ENCODE data around the gene GDPGP1. TPM values are rescaled to one million over a fixed set of nuclear protein-coding genes. Genes with fewer than 3 reads are reported as not detected.
A peak's percentile ranks its signal among the peaks of the same experiment; 100 is the strongest.

GDPGP1 gene
- polyA plus RNA-seq, 1 donor (not counting 4 experiments of a cell fraction or from before 2014, with no cell fraction given) = 0.92 TPM

GRCh38 chr15:90210593-90210992, 23.4 kb upstream of the GDPGP1 start:
- H3K9me3 ChIP-seq (ENCODE audit: control insufficient read depth, low read depth, low read length) = no peaks in the 10 kb centered on the region
- no peaks in the 10 kb centered on the region for H3K9me1 ChIP-seq (ENCODE audit: control insufficient read depth, extremely low read depth, insufficient read depth, low read length)
- no peak overlapping the region for H2AFZ ChIP-seq (ENCODE audit: control insufficient read depth, low read length)
- H3K27me3 ChIP-seq (ENCODE audit: control insufficient read depth, extremely low read depth, insufficient read depth, low read length) = no peaks in the 10 kb centered on the region
- peak overlapping the region; percentile 91 for H3K4me2 ChIP-seq (ENCODE audit: control insufficient read depth, extremely low read depth, insufficient read depth, low read depth, low read length)
- DNase-seq (ENCODE audit: low read depth, low spot score) (no peak), FAIRE-seq (no peak)
- dilution Hi-C loops (cut with MboI; ENCODE audit: extremely low pct_ligation_motif_present, low sequenced_read_pairs) = no loop called here
- peak overlapping the region; percentile 88 for H3K9ac ChIP-seq (ENCODE audit: control insufficient read depth, extremely low read depth, insufficient read depth, low read length)
- peaks cover 13 to 60% of the 10 kb centered on the region in 2 experiments for H3K36me3 ChIP-seq (ENCODE audit: control insufficient read depth in 2 of 2, extremely low read depth in 1 of 2, insufficient read depth in 2 of 2, low read length in 2 of 2)
- H3K4me3 ChIP-seq (ENCODE audit: control insufficient read depth in 2 of 3, extremely low read depth in 1 of 3, insufficient read depth in 2 of 3, low read depth in 1 of 3, low read length in 3 of 3) = no peak overlapping the region
- no peak for TF ChIP-seq EZH2 (IDR thresholded peaks at IDR 0.05; ENCODE audit: low read length)
- TF ChIP-seq, protein P1, sequence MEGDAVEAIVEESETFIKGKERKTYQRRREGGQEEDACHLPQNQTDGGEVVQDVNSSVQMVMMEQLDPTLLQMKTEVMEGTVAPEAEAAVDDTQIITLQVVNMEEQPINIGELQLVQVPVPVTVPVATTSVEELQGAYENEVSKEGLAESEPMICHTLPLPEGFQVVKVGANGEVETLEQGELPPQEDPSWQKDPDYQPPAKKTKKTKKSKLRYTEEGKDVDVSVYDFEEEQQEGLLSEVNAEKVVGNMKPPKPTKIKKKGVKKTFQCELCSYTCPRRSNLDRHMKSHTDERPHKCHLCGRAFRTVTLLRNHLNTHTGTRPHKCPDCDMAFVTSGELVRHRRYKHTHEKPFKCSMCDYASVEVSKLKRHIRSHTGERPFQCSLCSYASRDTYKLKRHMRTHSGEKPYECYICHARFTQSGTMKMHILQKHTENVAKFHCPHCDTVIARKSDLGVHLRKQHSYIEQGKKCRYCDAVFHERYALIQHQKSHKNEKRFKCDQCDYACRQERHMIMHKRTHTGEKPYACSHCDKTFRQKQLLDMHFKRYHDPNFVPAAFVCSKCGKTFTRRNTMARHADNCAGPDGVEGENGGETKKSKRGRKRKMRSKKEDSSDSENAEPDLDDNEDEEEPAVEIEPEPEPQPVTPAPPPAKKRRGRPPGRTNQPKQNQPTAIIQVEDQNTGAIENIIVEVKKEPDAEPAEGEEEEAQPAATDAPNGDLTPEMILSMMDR (optimal IDR thresholded peaks at IDR 0.05 in 1 of 3, IDR thresholded peaks at IDR 0.05 in 1 of 3, conservative IDR thresholded peaks at IDR 0.05 in 1 of 3; ENCODE audit: extremely low read depth in 1 of 3, insufficient read depth in 2 of 3, low read length in 3 of 3) = no peak
- peak overlapping the region; percentile 98 for H3K27ac ChIP-seq (ENCODE audit: control insufficient read depth, insufficient read depth, low read length)
- peaks cover 68% of the 10 kb centered on the region for H3K4me1 ChIP-seq (ENCODE audit: control insufficient read depth, extremely low read depth, insufficient read depth, low read length)
- H4K20me1 ChIP-seq (ENCODE audit: control insufficient read depth, extremely low read depth, insufficient read depth, low read length) = no peaks in the 10 kb centered on the region
- peaks cover 76% of the 10 kb centered on the region for H3K79me2 ChIP-seq (ENCODE audit: control insufficient read depth, insufficient read depth, low read length)

- no peak for DNase-seq (ENCODE audit: low read depth, low spot score)
- H3K27ac ChIP-seq (ENCODE audit: control insufficient read depth, insufficient read depth, low read length) = peak overlapping the region; percentile 98
Observed at GRCh38 chr15:90211009-90211408, 23.0 kb upstream of the GDPGP1 start.

More at GRCh38 chr15:90211009-90211408, 23.0 kb upstream of the GDPGP1 start:
- TF ChIP-seq, protein P1 (optimal IDR thresholded peaks at IDR 0.05 in 1 of 3, IDR thresholded peaks at IDR 0.05 in 1 of 3, conservative IDR thresholded peaks at IDR 0.05 in 1 of 3; ENCODE audit: extremely low read depth in 1 of 3, insufficient read depth in 2 of 3, low read length in 3 of 3) = no peak
- no peak for TF ChIP-seq EZH2 (IDR thresholded peaks at IDR 0.05; ENCODE audit: low read length)
- dilution Hi-C loops (cut with MboI; ENCODE audit: extremely low pct_ligation_motif_present, low sequenced_read_pairs) = no loop called here
- Histone ChIP-seq H3K79me2 (ENCODE audit: control insufficient read depth, insufficient read depth, low read length) (peaks cover 76% of the 10 kb centered on the region), H3K36me3 (ENCODE audit: control insufficient read depth in 2 of 2, extremely low read depth in 1 of 2, insufficient read depth in 2 of 2, low read length in 2 of 2) (peaks cover 13 to 60% of the 10 kb centered on the region in 2 experiments), H3K4me3 (ENCODE audit: control insufficient read depth in 2 of 3, extremely low read depth in 1 of 3, insufficient read depth in 2 of 3, low read depth in 1 of 3, low read length in 3 of 3) (no peak overlapping the region), H3K4me1 (ENCODE audit: control insufficient read depth, extremely low read depth, insufficient read depth, low read length) (peaks cover 64% of the 10 kb centered on the region), H3K9me3 (ENCODE audit: control insufficient read depth, low read depth, low read length) (no peaks in the 10 kb centered on the region), H3K9ac (ENCODE audit: control insufficient read depth, extremely low read depth, insufficient read depth, low read length) (peak overlapping the region; percentile 88), H2AFZ (ENCODE audit: control insufficient read depth, low read length) (no peak overlapping the region), H3K27me3 (ENCODE audit: control insufficient read depth, extremely low read depth, insufficient read depth, low read length) (no peaks in the 10 kb centered on the region), H3K4me2 (ENCODE audit: control insufficient read depth, extremely low read depth, insufficient read depth, low read depth, low read length) (peak overlapping the region; percentile 91), H4K20me1 (ENCODE audit: control insufficient read depth, extremely low read depth, insufficient read depth, low read length) (no peaks in the 10 kb centered on the region), H3K9me1 (ENCODE audit: control insufficient read depth, extremely low read depth, insufficient read depth, low read length) (no peaks in the 10 kb centered on the region)
- no peak for FAIRE-seq

All from keratinocyte (primary cell).